Suprapubic skin (tissue), 3 donors: ENCODE measurements around the gene MTHFSD.

Experiments
- CTCF ChIP-seq, 2 donors: fragments of 200-600 bp in 1 of 2; fragments of 450-650 bp in 1 of 2; sonication (generic) in 1 of 2; IDR thresholded peaks; one replicate each; pipeline ENCODE4 v1.5.1; 2016 to 2019; ENCODE audit warnings: antibody characterized with exemption in 2 of 2, mild to moderate bottlenecking in 1 of 2, moderate library complexity in 1 of 2
- POLR2AphosphoS5 ChIP-seq, 3 donors: sonication (generic); formaldehyde crosslinking; IDR thresholded peaks; one replicate each; pipeline ENCODE4 v1.6.1; 2017; ENCODE audit warnings: antibody characterized with exemption in 3 of 3

- TF ChIP-seq CTCF (IDR thresholded peaks at IDR 0.05) (no peak), POLR2AphosphoS5 (IDR thresholded peaks at IDR 0.05) (no peak)
Measured at GRCh38 chr16:86495756-86496261, 59.2 kb downstream of the MTHFSD start.
